VCaP (cell line): ENCODE results near the gene GAS7.

Experiments used
- H3K27ac ChIP-seq: fragments of 450-650 bp; 2 replicates; pipeline ENCODE4 v1.5.1; 2017
- TF ChIP-seq, protein P1 (sequence below): fragments of 450-650 bp; conservative IDR thresholded peaks from 2 replicates; pipeline ENCODE4 v1.5.1; 2017; ENCODE audit warnings: mild to moderate bottlenecking, moderate library complexity

Gene GAS7

DNA sequence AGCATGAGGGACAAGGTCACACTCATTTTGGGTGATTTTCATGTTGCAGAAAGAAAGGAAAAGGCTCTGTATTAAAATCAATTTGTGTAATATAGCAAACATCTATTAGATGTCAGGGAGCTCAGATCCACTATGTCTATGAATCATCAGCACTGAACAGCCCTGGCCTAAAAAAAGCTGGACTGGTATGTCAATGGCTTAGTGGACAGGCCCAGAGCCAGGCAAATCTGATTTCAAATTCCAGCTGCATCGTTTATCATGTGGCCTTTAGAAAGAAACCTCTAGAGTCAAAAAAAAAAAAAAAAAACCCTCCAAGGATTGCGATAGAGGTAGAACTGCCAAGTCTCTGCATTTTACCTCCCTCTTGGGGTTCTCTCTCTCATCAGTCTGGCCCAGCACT lies 5.4 kb downstream of the GAS7 start:
- TF ChIP-seq, protein P1, sequence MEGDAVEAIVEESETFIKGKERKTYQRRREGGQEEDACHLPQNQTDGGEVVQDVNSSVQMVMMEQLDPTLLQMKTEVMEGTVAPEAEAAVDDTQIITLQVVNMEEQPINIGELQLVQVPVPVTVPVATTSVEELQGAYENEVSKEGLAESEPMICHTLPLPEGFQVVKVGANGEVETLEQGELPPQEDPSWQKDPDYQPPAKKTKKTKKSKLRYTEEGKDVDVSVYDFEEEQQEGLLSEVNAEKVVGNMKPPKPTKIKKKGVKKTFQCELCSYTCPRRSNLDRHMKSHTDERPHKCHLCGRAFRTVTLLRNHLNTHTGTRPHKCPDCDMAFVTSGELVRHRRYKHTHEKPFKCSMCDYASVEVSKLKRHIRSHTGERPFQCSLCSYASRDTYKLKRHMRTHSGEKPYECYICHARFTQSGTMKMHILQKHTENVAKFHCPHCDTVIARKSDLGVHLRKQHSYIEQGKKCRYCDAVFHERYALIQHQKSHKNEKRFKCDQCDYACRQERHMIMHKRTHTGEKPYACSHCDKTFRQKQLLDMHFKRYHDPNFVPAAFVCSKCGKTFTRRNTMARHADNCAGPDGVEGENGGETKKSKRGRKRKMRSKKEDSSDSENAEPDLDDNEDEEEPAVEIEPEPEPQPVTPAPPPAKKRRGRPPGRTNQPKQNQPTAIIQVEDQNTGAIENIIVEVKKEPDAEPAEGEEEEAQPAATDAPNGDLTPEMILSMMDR: no peak
- H3K27ac ChIP-seq: no peak overlapping the region

DNA sequence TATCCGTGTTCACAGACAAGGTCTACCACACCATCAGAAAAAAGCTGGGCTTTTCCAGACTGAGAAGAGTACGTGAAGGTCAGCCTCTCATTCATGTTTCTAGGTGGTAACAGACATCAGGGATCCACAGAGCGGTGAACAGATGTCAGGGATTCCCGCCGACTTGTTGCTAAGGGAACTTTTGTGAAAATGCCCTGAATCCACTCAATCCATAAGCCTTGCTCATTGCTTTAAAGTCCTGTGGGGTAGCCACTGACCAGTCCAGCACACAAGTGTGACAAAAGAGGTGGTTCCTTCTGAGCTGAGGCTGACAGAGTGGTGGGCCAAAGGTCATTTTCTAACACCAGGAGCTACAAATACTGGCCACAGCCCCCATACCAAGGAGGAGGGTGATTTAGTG lies 5.9 kb downstream of the GAS7 start:
- TF ChIP-seq, protein P1: no peak

GRCh38 chr17:10187456-10187855 lies 10.9 kb downstream of the GAS7 start:
- H3K27ac ChIP-seq: no peak overlapping the region
- TF ChIP-seq, protein P1: no peak

More for the DNA sequence above, 5.9 kb downstream of the GAS7 start:
- H3K27ac ChIP-seq: no peak overlapping the region

GRCh38 chr17:10186771-10187410 lies 11.5 kb downstream of the GAS7 start:
- no peak overlapping the region for H3K27ac ChIP-seq
- TF ChIP-seq, protein P1: no peak

DNA sequence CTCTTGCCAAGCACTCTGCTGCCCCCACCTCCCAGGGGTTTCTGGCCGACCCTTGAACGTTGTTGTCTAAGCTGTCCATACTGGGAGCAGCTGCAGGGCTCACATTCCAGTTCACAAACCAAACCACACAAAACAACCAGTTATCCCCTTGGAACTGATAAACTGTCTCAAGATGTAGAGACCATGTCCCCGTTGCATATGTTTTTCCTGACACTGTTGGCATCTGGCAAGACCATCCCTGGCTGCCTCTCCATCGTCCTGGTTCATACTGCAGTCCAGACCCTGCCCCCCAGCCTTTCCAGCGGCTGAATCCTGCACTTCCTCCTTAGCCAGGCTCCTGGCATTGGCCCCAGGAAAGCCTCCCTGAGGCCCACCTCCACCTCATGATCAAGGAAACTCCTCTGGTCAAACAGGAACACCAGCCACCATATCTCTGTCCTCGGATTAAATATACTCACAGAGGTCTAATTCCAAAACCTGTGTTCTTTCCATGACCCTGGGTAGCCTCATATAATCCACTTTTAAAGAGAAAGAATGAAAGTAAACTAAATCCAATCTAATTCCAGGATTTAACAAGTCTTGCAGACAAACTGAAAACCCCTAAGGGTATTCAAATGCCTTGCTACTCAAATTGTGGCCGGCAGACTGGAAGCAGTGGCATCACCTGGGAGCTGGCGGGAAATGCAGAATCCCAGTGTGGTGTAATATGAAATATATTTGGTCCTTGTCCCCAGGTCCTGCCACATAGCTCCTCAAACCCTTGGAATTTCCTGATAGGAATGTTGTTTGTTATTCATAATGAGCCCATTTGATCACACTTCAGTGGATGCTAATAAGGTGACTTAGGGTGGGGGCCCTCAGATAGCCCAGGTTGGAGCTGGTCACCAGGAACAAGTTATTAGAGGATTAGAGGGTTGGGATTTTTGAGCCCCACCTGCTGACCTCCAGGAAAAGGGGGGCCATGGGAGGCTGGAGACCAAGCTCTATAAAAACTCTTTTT lies 14.2 kb downstream of the GAS7 start:
- no peak overlapping the region for H3K27ac ChIP-seq
- TF ChIP-seq, protein P1: no peak

GRCh38 chr17:10182785-10183184 lies 15.6 kb downstream of the GAS7 start:
- TF ChIP-seq, protein P1: no peak
- H3K27ac ChIP-seq: no peak overlapping the region

- no peak overlapping the region for H3K27ac ChIP-seq
- TF ChIP-seq, protein P1: no peak
Measured at GRCh38 chr17:10178506-10178991, 19.9 kb downstream of the GAS7 start.
